Mesendoderm (in vitro differentiated cells): Measurements from ENCODE around the gene EFEMP2.

Experiments
- DNase-seq: peaks from one replicate; pipeline ENCODE4 v3.0.0; 2013
- H2AK5ac ChIP-seq: 2 replicates; pipeline ENCODE4 v1.6.1; 2013; ENCODE audit warnings: low read length, inconsistent platforms
- H2BK120ac ChIP-seq: 2 replicates; pipeline ENCODE4 v1.6.1; 2013; ENCODE audit warnings: low read depth, mild to moderate bottlenecking, low read length, moderate library complexity, mixed read lengths
- H2BK15ac ChIP-seq: replicated peaks from 2 replicates; pipeline ENCODE4 v1.6.1; 2013; ENCODE audit warnings: low read depth, mild to moderate bottlenecking, moderate library complexity
- H2BK5ac ChIP-seq: 2 replicates; pipeline ENCODE4 v1.6.1; 2013; ENCODE audit warnings: low read length, inconsistent platforms
- H3K18ac ChIP-seq: 2 replicates; pipeline ENCODE4 v1.6.1; 2013; ENCODE audit warnings: mild to moderate bottlenecking, low read length, mixed read lengths
- H3K23ac ChIP-seq: one replicate; pipeline ENCODE4 v1.6.1; 2013; ENCODE audit warnings: low read length
- H3K27ac ChIP-seq: 2 replicates; pipeline ENCODE4 v1.5.1; 2013; ENCODE audit warnings: low read depth, mild to moderate bottlenecking, inconsistent platforms, low read length, moderate library complexity
- H3K27me3 ChIP-seq: 2 replicates; pipeline ENCODE4 v1.6.1; 2013; ENCODE audit warnings: low read length, control low read depth, mild to moderate bottlenecking, inconsistent platforms; ENCODE audit not compliant: insufficient read depth, poor library complexity
- H3K36me3 ChIP-seq: 2 replicates; pipeline ENCODE4 v1.6.1; 2013; ENCODE audit warnings: low read length, inconsistent platforms; ENCODE audit not compliant: control insufficient read depth, insufficient read depth
- H3K4ac ChIP-seq: one replicate; pipeline ENCODE4 v1.6.1; 2013; ENCODE audit warnings: low read depth, mild to moderate bottlenecking, low read length, moderate library complexity
- H3K4me1 ChIP-seq: 2 replicates; pipeline ENCODE4 v1.6.1; 2013; ENCODE audit warnings: low read depth, low read length, inconsistent platforms; ENCODE audit not compliant: control insufficient read depth
- H3K4me2 ChIP-seq: 2 replicates; pipeline ENCODE4 v1.6.1; 2013; ENCODE audit warnings: low read length
- H3K4me3 ChIP-seq: 2 replicates; pipeline ENCODE4 v1.5.1; 2013; ENCODE audit warnings: mild to moderate bottlenecking, low read length
- H3K56ac ChIP-seq: one replicate; pipeline ENCODE4 v1.6.1; 2013; ENCODE audit warnings: low read length
- H3K79me1 ChIP-seq: 2 replicates; pipeline ENCODE4 v1.6.1; 2013; ENCODE audit warnings: low read length, inconsistent platforms
- H3K79me2 ChIP-seq: 2 replicates; pipeline ENCODE4 v1.6.1; 2013; ENCODE audit warnings: mild to moderate bottlenecking, low read length; ENCODE audit not compliant: control insufficient read depth, insufficient read depth
- H3K9ac ChIP-seq: 2 replicates; pipeline ENCODE4 v1.6.1; 2013; ENCODE audit warnings: low read length, inconsistent platforms
- H4K5ac ChIP-seq: one replicate; pipeline ENCODE4 v1.6.1; 2013; ENCODE audit warnings: low read length
- H4K8ac ChIP-seq: one replicate; pipeline ENCODE4 v1.6.1; 2013; ENCODE audit warnings: low read depth, mild to moderate bottlenecking, control low read depth, low read length, moderate library complexity
- WGBS: extraction: QIAGEN DNeasy Blood & Tissue Kit; methylation state at CpG from one replicate; pipeline ENCODE4 v1.1.7; 2013; ENCODE audit warnings: low lambda C conversion rate, missing lambda C conversion rate; ENCODE audit not compliant: insufficient coverage; ENCODE audit errors: extremely low coverage; 5-methylcytosine and 5-hydroxymethylcytosine counted together

The EFEMP2 gene

DNA sequence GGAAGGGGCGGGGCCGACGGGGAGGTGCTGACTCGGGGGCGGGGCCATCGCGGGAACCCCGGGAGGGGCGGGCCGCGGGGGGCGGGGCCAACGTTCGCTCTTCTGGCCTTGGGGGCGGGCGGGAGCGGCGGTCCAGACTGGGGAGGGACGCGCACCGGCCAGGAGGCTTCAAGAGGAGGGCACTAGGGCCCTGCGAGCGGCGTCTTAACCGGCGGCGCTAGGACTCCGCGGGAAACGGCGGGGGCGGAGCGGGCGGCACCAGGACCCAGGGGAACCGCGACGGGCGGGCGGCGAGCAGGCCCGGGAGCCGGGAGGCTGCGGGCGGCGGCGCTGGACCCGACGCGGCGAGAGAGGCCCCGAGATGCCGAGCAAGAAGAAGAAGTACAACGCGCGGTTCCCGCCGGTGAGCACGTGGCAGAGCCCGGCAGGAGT lies 46.6 kb upstream of the EFEMP2 start, which contains the start of gene DRAP1:
DRAP1 (plus strand) TSS at position 286 of the 432 bp plus-strand sequence; CDS start at position 362, 76 bp downstream.
- H2BK120ac ChIP-seq = no peak within 1 kb of the TSS
- DNase-seq = peak; percentile 99
- H2AK5ac ChIP-seq = peak within 1 kb of the TSS; percentile 95
- peak within 1 kb of the TSS; percentile 39 for H3K27ac ChIP-seq
- peak within 1 kb of the TSS; percentile 94 for H3K23ac ChIP-seq
- H3K79me1 ChIP-seq = peaks cover 17% of the 10 kb centered on the region
- WGBS = no CpG with 5 or more reads among the region's 59 CpGs
- H2BK15ac ChIP-seq = no peak within 1 kb of the TSS
- no peak within 1 kb of the TSS for H4K5ac ChIP-seq
- H3K79me2 ChIP-seq = peaks cover 8% of the 10 kb centered on the region
- no peaks in the 10 kb centered on the region for H3K36me3 ChIP-seq
- H3K27me3 ChIP-seq = no peaks in the 10 kb centered on the region
- H2BK5ac ChIP-seq = no peak within 1 kb of the TSS
- H3K9ac ChIP-seq = peak within 1 kb of the TSS; percentile 97
- no peak within 1 kb of the TSS for H4K8ac ChIP-seq
- peaks cover 3% of the 10 kb centered on the region for H3K4me1 ChIP-seq
- peak within 1 kb of the TSS; percentile 96 for H3K56ac ChIP-seq
- peak within 1 kb of the TSS; percentile 92 for H3K4ac ChIP-seq
- H3K18ac ChIP-seq = peak within 1 kb of the TSS; percentile 90
- H3K4me2 ChIP-seq = peak within 1 kb of the TSS; percentile 93
- H3K4me3 ChIP-seq = peak within 1 kb of the TSS; percentile 96

DNA sequence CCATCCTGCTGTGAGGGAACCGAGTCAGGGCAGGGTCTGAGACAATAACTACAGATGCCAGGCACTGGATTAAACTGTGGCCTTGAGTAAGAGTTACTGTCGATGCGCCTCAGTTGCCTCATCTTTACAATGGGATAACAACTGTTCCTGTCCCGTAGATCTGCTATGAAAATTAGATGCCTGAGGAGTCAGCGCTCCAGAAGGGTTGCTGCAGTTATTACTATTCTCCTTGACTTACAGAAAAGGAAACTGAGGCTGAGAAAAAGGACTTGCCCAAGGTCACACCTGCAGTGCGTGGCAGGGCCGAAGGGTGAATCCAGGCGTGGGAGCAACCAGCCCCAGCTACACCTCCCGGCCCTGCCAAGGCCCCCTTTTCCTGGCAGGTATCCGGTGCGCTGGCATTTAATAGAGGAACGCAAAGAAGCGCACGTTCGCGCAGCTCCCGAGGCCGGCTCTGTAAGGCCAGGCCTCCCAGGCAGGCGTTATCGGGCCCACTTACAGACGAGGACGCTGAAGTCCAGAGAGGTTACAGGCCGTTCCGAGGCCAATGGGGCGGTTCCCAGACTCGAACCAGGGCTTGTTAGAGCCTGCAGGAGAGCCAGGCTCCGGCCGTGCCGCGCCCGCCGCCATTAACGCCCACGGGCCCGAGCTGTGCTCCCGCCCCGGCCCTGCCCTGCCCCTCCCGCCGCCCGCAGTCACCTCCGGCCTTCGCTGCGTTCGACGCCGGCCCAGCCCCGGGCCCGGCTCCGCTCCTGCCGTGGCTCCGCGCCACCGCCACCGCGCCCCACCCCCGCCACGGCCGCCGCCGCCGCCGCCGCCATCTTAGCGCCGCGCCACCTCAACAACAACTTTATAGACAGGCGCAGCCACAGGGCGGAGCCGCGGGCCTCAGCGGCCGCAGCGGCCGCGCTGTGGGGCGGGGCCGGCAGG lies 45.9 kb upstream of the EFEMP2 start, which contains the start of gene C11orf68:
C11orf68 (minus strand) TSS at position 852 of the 930 bp plus-strand sequence; CDS start at position 821, 31 bp downstream.
- WGBS = no CpG with 5 or more reads among the region's 77 CpGs
- Histone ChIP-seq H4K8ac (no peak within 1 kb of the TSS), H2BK15ac (no peak within 1 kb of the TSS), H3K23ac (peak within 1 kb of the TSS; percentile 94), H3K79me2 (peaks cover 8% of the 10 kb centered on the region), H3K27ac (peak within 1 kb of the TSS; percentile 39), H2BK120ac (no peak within 1 kb of the TSS), H2AK5ac (peak within 1 kb of the TSS; percentile 95), H3K27me3 (no peaks in the 10 kb centered on the region), H2BK5ac (no peak within 1 kb of the TSS), H3K79me1 (peaks cover 17% of the 10 kb centered on the region), H3K4me3 (peak within 1 kb of the TSS; percentile 96), H3K4me2 (peak within 1 kb of the TSS; percentile 93), H4K5ac (no peak within 1 kb of the TSS), H3K36me3 (no peaks in the 10 kb centered on the region), H3K18ac (peak within 1 kb of the TSS; percentile 90), H3K9ac (peak within 1 kb of the TSS; percentile 97), H3K4me1 (peaks cover 3% of the 10 kb centered on the region), H3K56ac (peak within 1 kb of the TSS; percentile 96), H3K4ac (peak within 1 kb of the TSS; percentile 92)
- peak; percentile 69 for DNase-seq

DNA sequence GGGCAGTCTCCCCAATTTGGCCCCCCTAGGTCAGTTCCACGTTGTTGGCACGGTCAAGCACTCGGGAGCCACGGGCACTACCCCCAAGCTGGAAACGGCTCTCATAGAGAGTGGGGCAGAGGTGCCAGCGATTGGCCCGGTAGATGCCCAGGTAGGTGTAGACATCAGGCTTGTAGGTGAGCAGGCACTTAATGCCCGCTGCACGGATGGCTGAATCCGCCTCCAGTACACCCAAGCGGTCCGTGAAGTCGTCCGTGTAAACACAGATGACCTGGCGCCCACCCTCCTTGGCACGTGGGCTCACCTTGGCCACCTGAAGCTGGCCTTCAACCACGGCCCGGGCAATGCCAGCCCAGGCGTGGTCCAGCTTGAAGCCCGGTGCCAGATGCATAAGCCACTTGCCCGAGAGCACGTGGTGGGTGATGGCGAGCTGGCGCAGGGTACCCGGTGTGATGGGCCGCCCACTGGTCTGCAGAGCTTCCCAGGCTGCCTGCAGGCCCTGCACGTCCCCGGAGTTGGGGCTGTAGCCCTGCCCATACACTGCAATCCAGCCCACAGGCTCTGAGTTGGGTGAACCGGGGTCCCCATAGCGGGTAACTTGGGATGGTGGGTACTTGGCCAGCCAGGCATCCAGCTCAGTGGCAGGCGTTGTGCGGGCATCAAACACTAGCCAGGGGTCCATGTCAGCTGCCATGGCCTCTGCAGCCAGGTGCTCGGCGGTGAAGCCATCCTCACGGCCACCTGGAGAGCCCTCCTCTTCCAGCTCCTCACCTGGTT lies 45.0 kb upstream of the EFEMP2 start:
- Histone ChIP-seq H4K8ac (no peak overlapping the region), H3K79me2 (peaks cover 8% of the 10 kb centered on the region), H2AK5ac (peak overlapping the region; percentile 95), H3K18ac (no peak overlapping the region), H2BK120ac (no peak overlapping the region), H3K4me2 (peak overlapping the region; percentile 90), H3K36me3 (no peaks in the 10 kb centered on the region), H3K4me3 (peak overlapping the region; percentile 96), H3K4ac (no peak overlapping the region), H3K79me1 (peaks cover 17% of the 10 kb centered on the region), H3K9ac (peak overlapping the region; percentile 97), H3K27ac (no peak overlapping the region), H3K23ac (peak overlapping the region; percentile 94), H4K5ac (no peak overlapping the region), H3K56ac (peak overlapping the region; percentile 96), H3K4me1 (peaks cover 3% of the 10 kb centered on the region), H3K27me3 (no peaks in the 10 kb centered on the region), H2BK15ac (no peak overlapping the region), H2BK5ac (no peak overlapping the region)
- DNase-seq = no peak
- WGBS = no CpG with 5 or more reads among the region's 35 CpGs

DNA sequence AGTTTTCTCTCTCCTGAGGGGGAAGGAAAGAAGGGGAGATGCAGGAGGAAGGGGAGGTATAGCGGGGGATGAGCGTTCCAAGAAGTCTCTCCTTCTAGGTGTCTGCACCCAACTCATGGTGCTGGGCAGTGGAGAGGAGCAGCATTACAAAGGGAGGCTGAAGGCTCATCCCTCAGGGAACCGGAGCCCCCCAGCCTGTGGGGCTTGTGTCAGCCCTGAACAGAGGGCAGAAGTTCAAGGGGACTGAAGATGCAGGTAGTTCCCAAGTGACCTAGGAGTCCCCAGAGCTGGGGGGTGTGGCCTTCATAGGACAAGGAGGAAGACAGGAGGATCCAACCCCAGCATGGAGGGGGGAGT lies 44.5 kb upstream of the EFEMP2 start:
- H3K18ac ChIP-seq = no peak overlapping the region
- no peak overlapping the region for H4K5ac ChIP-seq
- no peak overlapping the region for H3K4me2 ChIP-seq
- H3K36me3 ChIP-seq = no peaks in the 10 kb centered on the region
- no peak overlapping the region for H2BK120ac ChIP-seq
- peaks cover 17% of the 10 kb centered on the region for H3K79me1 ChIP-seq
- H4K8ac ChIP-seq = no peak overlapping the region
- H3K4me3 ChIP-seq = no peak overlapping the region
- no peak overlapping the region for H3K23ac ChIP-seq
- no peak overlapping the region for H3K27ac ChIP-seq
- H2BK5ac ChIP-seq = no peak overlapping the region
- H2AK5ac ChIP-seq = no peak overlapping the region
- H3K56ac ChIP-seq = peak overlapping the region; percentile 96
- H2BK15ac ChIP-seq = no peak overlapping the region
- H3K4ac ChIP-seq = no peak overlapping the region
- H3K9ac ChIP-seq = peak overlapping the region; percentile 21
- H3K79me2 ChIP-seq = peaks cover 8% of the 10 kb centered on the region
- no peaks in the 10 kb centered on the region for H3K27me3 ChIP-seq
- H3K4me1 ChIP-seq = peaks cover 3% of the 10 kb centered on the region
- DNase-seq = no peak
- no CpG with 5 or more reads among the region's 3 CpGs for WGBS

DNA sequence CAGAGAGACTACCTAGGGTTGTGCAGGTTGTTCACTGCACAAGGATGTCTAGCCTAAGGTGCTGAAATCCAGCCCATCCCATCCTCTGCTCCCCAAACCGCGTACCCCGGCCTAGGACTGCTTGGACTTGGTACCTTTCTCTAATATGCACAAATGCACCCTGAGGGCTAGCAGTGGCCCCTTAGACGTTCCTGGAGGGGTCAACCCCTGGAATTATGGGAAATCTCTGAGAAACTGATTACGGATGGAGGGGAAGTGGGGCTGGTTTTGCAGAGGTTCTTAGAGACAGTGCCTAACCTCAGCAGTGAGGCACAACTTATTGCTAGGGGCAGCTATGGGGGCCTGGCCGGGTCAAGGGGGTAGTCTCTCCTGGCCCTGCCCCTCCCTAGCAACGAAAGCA lies 43.8 kb upstream of the EFEMP2 start:
- H3K56ac ChIP-seq = no peak overlapping the region
- peaks cover 5% of the 10 kb centered on the region for H3K4me1 ChIP-seq
- H3K27me3 ChIP-seq = no peaks in the 10 kb centered on the region
- no peak overlapping the region for H2AK5ac ChIP-seq
- H4K5ac ChIP-seq = no peak overlapping the region
- peaks cover 17% of the 10 kb centered on the region for H3K79me1 ChIP-seq
- no peak for DNase-seq
- H3K4me3 ChIP-seq = no peak overlapping the region
- H3K23ac ChIP-seq = no peak overlapping the region
- H3K79me2 ChIP-seq = peaks cover 8% of the 10 kb centered on the region
- H3K4me2 ChIP-seq = no peak overlapping the region
- H2BK5ac ChIP-seq = no peak overlapping the region
- H3K9ac ChIP-seq = no peak overlapping the region
- H4K8ac ChIP-seq = no peak overlapping the region
- no peak overlapping the region for H3K27ac ChIP-seq
- no peak overlapping the region for H2BK15ac ChIP-seq
- H3K4ac ChIP-seq = no peak overlapping the region
- no peaks in the 10 kb centered on the region for H3K36me3 ChIP-seq
- no peak overlapping the region for H2BK120ac ChIP-seq
- WGBS = no CpG with 5 or more reads among the region's 7 CpGs
- no peak overlapping the region for H3K18ac ChIP-seq
